ENCODE results near the gene CADPS2. TPM values are rescaled to one million over a fixed set of nuclear protein-coding genes. Genes with fewer than 3 reads are reported as not detected.

CADPS2 gene
- polyA plus RNA-seq, 1 donor (not counting 4 experiments of a cell fraction or from before 2014, with no cell fraction given): 0.35 TPM

DNA sequence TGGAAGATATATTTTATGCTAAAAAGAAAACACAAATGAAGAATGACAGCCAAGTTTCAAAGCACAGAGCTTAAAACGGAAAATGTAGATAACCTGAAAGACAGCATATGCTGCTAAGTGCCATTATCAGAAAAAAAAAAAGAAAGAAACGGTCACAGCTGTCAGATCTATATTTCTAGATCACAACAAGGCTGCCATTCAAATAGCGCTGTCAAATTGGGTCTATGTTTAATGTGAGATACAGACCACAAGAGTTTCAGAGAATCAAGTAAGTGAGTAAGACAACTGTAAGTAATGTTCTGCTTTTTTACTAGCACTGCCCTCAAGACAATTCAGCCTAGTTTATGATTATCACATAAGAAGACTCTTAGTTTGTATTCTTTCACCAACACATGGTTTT is 117.4 kb downstream of the CADPS2 start:
- Histone ChIP-seq H3K36me3 (ENCODE audit: control insufficient read depth in 2 of 2, extremely low read depth in 1 of 2, insufficient read depth in 2 of 2, low read length in 2 of 2) (no peaks in the 10 kb centered on the region), H3K79me2 (ENCODE audit: control insufficient read depth, insufficient read depth, low read length) (no peaks in the 10 kb centered on the region), H3K9me3 (ENCODE audit: control insufficient read depth, low read depth, low read length) (no peaks in the 10 kb centered on the region), H2AFZ (ENCODE audit: control insufficient read depth, low read length) (no peak overlapping the region), H3K9ac (ENCODE audit: control insufficient read depth, extremely low read depth, insufficient read depth, low read length) (no peak overlapping the region), H3K4me2 (ENCODE audit: control insufficient read depth, extremely low read depth, insufficient read depth, low read depth, low read length) (no peak overlapping the region), H3K4me1 (ENCODE audit: control insufficient read depth, extremely low read depth, insufficient read depth, low read length) (no peaks in the 10 kb centered on the region), H3K27ac (ENCODE audit: control insufficient read depth, insufficient read depth, low read length) (no peak overlapping the region), H4K20me1 (ENCODE audit: control insufficient read depth, extremely low read depth, insufficient read depth, low read length) (no peaks in the 10 kb centered on the region), H3K4me3 (ENCODE audit: control insufficient read depth in 2 of 3, extremely low read depth in 1 of 3, insufficient read depth in 2 of 3, low read depth in 1 of 3, low read length in 3 of 3) (no peak overlapping the region), H3K9me1 (ENCODE audit: control insufficient read depth, extremely low read depth, insufficient read depth, low read length) (no peaks in the 10 kb centered on the region), H3K27me3 (ENCODE audit: control insufficient read depth, extremely low read depth, insufficient read depth, low read length) (no peaks in the 10 kb centered on the region)
- TF ChIP-seq EZH2 (IDR thresholded peaks at IDR 0.05; ENCODE audit: low read length): no peak
- TF ChIP-seq, protein P1, sequence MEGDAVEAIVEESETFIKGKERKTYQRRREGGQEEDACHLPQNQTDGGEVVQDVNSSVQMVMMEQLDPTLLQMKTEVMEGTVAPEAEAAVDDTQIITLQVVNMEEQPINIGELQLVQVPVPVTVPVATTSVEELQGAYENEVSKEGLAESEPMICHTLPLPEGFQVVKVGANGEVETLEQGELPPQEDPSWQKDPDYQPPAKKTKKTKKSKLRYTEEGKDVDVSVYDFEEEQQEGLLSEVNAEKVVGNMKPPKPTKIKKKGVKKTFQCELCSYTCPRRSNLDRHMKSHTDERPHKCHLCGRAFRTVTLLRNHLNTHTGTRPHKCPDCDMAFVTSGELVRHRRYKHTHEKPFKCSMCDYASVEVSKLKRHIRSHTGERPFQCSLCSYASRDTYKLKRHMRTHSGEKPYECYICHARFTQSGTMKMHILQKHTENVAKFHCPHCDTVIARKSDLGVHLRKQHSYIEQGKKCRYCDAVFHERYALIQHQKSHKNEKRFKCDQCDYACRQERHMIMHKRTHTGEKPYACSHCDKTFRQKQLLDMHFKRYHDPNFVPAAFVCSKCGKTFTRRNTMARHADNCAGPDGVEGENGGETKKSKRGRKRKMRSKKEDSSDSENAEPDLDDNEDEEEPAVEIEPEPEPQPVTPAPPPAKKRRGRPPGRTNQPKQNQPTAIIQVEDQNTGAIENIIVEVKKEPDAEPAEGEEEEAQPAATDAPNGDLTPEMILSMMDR (optimal IDR thresholded peaks at IDR 0.05 in 1 of 3, IDR thresholded peaks at IDR 0.05 in 1 of 3, conservative IDR thresholded peaks at IDR 0.05 in 1 of 3; ENCODE audit: extremely low read depth in 1 of 3, insufficient read depth in 2 of 3, low read length in 3 of 3): no peak
- dilution Hi-C loops (cut with MboI; ENCODE audit: extremely low pct_ligation_motif_present, low sequenced_read_pairs): no loop called here
- DNase-seq (ENCODE audit: low read depth, low spot score) (no peak), FAIRE-seq (no peak)

DNA sequence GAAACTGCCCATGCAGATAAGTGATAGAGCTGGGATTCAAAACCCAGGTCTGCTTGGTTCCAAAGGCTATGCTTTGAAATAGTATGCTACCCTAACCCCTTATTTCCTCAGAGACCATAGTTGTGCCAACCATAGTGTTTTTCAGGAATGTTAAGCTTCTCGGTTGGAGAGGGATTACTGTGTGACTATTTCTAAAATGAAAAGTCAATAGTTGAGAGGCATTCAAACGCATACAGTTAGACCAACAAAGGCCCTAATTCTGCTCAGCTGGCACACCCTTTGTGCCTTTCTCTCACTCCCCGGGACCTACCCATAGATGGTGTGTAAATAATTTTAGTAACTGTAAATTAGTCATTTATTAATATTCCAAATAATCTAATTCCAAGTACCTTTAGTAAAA is 118.9 kb downstream of the CADPS2 start:
- no peak for FAIRE-seq
- no peak overlapping the region for H3K9ac ChIP-seq (ENCODE audit: control insufficient read depth, extremely low read depth, insufficient read depth, low read length)
- TF ChIP-seq, protein P1 (optimal IDR thresholded peaks at IDR 0.05 in 1 of 3, IDR thresholded peaks at IDR 0.05 in 1 of 3, conservative IDR thresholded peaks at IDR 0.05 in 1 of 3; ENCODE audit: extremely low read depth in 1 of 3, insufficient read depth in 2 of 3, low read length in 3 of 3): no peak
- no peak for TF ChIP-seq EZH2 (IDR thresholded peaks at IDR 0.05; ENCODE audit: low read length)

More for the DNA sequence above, 118.9 kb downstream of the CADPS2 start:
- Histone ChIP-seq H2AFZ (ENCODE audit: control insufficient read depth, low read length) (no peak overlapping the region), H3K4me3 (ENCODE audit: control insufficient read depth in 2 of 3, extremely low read depth in 1 of 3, insufficient read depth in 2 of 3, low read depth in 1 of 3, low read length in 3 of 3) (no peak overlapping the region), H3K27ac (ENCODE audit: control insufficient read depth, insufficient read depth, low read length) (no peak overlapping the region), H3K4me2 (ENCODE audit: control insufficient read depth, extremely low read depth, insufficient read depth, low read depth, low read length) (no peak overlapping the region), H3K79me2 (ENCODE audit: control insufficient read depth, insufficient read depth, low read length) (no peaks in the 10 kb centered on the region), H3K9me3 (ENCODE audit: control insufficient read depth, low read depth, low read length) (no peaks in the 10 kb centered on the region), H4K20me1 (ENCODE audit: control insufficient read depth, extremely low read depth, insufficient read depth, low read length) (no peaks in the 10 kb centered on the region), H3K4me1 (ENCODE audit: control insufficient read depth, extremely low read depth, insufficient read depth, low read length) (no peaks in the 10 kb centered on the region), H3K9me1 (ENCODE audit: control insufficient read depth, extremely low read depth, insufficient read depth, low read length) (no peaks in the 10 kb centered on the region), H3K27me3 (ENCODE audit: control insufficient read depth, extremely low read depth, insufficient read depth, low read length) (no peaks in the 10 kb centered on the region), H3K36me3 (ENCODE audit: control insufficient read depth in 2 of 2, extremely low read depth in 1 of 2, insufficient read depth in 2 of 2, low read length in 2 of 2) (no peaks in the 10 kb centered on the region)
- no peak for DNase-seq (ENCODE audit: low read depth, low spot score)
- dilution Hi-C loops (cut with MboI; ENCODE audit: extremely low pct_ligation_motif_present, low sequenced_read_pairs): no loop called here

Measured in keratinocyte (primary cell).